DMS53 treated with DMSO at 0.1 percent for 48 hours (cell line): ENCODE measurements around the gene UVSSA.
"Not testable (repeated sequence)": the region's sequence is repeated elsewhere in the genome, so short reads cannot be mapped to it uniquely, and the experiment has no call there.

Experiments used
- DNase-seq: peaks from one replicate; lab custom pipeline; 2025; ENCODE audit not compliant: unreplicated experiment; lab: John Stamatoyannopoulos, UW

Gene UVSSA

GRCh38 chr4:1316537-1317168 lies 30.4 kb upstream of the UVSSA start:
- no peak for DNase-seq

DNA sequence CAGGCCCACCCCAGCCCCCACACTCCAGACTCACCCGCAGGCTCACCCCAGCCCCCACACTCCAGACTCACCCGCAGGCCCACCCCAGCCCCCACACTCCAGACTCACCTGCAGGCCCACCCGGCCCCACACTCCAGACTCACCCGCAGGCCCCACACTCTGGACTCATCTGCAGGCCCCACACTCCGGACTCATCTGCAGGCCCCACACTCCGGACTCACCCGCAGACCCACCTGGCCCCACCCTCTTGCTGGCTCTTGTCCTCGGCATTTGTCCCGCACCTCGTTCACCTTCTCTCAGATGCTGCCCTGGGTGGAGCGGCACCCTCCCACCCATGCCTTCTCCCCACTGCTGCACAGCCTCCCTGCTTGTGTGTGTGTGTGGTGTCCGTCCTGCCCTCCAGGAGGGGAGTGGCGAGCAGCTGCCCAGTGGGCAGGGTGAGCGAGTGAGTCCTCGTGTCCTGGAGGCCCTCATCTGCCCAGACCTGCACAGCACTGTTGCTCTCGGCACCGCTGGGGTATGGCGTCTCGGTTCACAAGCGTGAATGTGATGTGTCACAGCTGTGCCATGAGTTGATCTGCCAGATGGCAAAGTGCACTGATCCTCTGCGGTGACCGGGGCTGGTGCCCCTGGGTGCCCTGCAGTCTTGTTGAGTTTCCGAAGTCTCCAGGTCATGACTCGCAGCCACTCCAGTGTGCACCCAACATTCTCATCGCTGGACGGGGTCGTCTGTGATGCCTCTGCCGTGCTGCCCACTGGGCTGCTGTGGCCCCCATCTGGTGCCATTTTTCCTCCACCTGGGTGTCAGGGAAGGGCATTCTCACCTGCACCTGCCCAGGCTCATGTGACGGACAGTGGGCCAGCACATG lies 29.6 kb upstream of the UVSSA start:
- DNase-seq = no peak

GRCh38 chr4:1318046-1318375 lies 29.0 kb upstream of the UVSSA start:
- no peak for DNase-seq

DNA sequence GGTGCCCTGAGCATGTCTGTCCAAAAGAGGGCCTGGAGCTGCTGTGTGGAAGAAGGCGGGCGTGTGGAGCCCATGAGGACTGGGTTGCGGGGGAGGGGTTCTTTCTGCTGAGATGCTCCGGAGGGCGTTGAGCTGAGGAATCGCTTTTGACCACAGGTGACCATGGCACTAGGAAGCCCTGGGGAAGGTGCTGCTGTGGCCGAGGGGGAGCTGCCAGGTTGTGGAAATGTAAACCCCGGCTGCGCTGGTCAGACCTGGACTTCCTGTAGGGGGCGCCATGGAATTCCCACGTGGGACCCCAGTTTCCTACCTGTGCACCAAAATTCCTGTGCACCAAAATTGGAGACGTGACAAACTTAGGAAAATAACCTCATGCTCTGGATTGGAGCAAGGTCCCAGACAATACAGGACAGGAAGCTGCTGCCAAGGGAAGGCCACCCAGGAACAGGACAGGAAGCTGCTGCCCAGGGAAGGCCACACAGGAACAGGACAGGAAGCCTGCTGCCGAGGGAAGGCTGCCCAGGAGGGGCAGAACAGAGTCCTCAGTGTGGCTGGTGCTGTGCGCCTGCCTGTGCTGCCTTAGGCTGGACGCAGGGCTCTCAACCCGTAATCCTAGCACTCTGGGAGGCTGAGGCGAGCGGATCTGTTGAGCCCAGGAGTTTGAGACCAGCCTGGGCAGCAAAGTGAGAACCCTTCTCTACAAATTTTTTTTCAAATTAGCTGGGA lies 28.4 kb upstream of the UVSSA start:
- DNase-seq = no peak

DNA sequence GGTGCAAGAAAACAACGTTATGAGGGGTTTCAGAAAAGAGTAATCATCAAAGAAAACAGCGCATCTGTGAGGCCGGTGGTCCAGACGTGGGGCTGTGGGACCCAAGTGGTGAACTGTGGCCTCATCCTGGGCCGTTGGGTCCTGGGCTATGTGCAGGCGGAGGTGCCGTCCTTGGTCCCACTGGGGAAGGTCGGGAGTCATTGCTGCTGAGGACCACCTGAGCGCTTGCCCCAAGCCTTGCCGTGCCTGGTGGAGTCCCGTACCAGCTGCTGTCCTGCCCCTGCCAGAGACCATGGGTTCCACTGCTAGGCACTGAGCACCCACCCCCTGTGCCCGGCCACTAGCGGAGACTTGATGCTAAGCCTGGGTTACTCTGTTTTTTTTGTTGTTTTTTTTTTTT lies 25.5 kb upstream of the UVSSA start:
- no peak for DNase-seq

- DNase-seq = no peak
These were observed 24.9 kb upstream of the UVSSA start for GRCh38 chr4:1321946-1322650.

DNA sequence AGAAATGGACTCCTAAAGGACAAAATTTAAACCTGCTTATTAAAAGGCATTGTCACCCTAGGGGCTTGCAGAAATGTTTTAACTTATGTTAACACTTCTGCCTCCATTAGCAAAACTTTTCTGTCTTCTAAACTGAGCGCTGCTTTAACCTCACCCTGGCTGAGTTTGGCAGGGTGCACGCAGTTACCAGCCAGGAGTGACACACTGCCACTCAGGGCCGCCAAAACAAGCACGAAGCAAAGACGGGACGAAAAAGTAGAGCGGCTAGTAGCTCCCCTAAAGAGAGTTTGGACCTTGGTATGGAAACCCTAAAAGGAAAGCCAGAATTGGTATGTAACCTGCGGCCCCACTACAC lies 23.8 kb upstream of the UVSSA start:
- no peak for DNase-seq

- no peak for DNase-seq
These were observed 23.2 kb upstream of the UVSSA start for GRCh38 chr4:1323635-1324442.

DNA sequence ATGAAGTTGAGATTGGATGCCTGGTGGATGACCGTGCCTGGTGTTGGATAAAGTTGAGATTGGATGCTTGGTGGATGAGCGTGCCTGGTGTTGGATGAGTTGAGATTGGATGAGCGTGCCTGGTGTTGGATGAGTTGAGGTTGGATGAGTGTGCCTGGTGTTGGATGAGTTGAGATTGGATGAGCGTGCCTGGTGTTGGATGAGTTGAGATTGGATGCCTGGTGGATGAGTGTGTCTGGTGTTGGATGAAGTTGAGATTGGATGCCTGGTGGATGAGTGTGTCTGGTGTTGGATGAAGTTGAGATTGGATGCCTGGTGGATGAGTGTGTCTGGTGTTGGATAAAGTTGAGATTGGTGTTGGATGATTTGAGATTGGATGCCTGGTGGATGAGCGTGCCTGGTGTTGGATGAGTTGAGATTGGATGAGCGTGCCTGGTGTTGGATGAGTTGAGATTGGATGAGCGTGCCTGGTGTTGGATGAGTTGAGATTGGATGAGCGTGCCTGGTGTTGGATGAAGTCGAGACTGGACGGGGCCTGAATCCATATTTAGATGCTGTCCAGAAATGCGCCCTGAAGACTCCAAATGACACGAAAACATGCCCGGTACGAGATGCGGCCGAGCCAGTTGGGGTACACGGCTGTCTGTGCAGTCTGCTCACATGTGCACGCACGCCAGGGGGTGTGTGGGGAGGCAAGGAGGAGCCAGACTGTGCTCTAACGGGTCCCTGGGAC lies 22.4 kb upstream of the UVSSA start:
- DNase-seq = not testable (repeated sequence)

DNA sequence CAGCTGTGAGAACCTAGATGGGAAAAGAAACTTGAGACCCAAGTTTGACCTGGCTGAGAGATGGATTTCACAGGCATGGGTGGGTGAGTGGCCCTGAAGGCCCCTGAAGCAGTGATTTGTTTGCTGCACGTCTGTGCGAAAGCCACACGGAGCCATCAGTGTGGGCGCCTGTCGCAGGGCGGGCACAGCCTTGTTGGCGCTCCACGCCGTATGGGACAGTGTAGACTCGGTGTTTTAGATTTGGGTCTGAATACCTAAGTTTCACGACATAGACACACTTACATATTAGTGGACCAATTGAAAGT lies 21.9 kb upstream of the UVSSA start:
- no peak for DNase-seq

DNA sequence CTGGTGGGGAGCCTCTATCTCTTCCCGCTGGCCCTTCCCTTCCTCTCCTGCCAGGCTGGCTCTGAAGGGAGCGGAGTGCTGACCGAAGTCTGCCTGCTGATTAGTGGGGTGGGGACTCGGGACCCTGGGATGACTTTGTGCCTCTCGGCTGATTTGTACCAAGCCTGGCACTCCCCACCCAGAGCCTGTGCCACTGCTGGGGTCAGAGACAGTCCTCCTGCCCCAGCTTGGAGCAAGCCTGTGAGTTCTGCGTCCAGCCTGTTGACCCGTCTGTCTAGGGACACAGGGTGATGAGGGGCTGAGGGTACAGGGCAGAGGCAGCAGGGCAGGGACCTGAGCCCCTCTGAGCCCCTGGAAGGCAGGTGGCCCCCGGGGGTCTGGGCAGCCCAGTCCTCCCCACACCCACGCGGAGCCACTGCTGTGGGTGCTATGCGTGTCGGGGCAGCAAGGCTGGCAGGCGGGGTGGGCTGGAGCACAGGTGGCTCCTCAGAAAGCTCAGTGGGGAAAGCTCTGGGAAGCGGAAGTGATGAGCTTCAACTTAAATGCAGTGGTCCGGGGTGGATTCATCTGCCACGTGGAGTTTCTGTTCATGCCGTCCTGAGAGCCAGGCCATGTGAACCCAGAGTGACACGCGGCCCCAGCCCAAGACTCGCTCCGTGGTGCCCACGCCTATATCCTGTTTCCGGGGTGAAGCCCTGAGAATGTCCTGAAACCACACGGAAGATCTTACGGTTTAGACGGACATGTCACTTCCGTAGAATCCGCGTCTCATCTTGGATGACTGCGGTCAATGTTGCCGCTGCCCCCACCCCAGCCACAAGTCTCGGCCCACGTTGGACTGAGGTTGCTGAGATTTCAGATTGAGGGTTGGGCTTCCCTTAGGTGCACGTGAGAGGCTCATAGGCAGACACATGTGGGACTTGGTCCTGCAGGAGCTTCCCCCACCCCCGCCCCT lies 21.1 kb upstream of the UVSSA start:
- no peak for DNase-seq

GRCh38 chr4:1326751-1327525 lies 20.1 kb upstream of the UVSSA start:
- no peak for DNase-seq

- DNase-seq = no peak
These were observed 19.3 kb upstream of the UVSSA start for GRCh38 chr4:1327526-1328266.

GRCh38 chr4:1328267-1329155 lies 18.5 kb upstream of the UVSSA start:
- no peak for DNase-seq

GRCh38 chr4:1329408-1330371 lies 17.3 kb upstream of the UVSSA start:
- no peak for DNase-seq
